Smooth muscle cell (in vitro differentiated cells): Measurements from ENCODE around the gene STAG1. TPM values are rescaled to one million over a fixed set of nuclear protein-coding genes. Genes with fewer than 3 reads are reported as not detected.

Experiments
- DNase-seq: peaks from one replicate; lab custom pipeline; 2025; ENCODE audit not compliant: unreplicated experiment; lab: John Stamatoyannopoulos, UW
- H2AFZ ChIP-seq: fragments of 200-600 bp; sonication (generic); 2 replicates; pipeline ENCODE4 v1.6.0; 2016; ENCODE audit warnings: antibody characterized with exemption, low read depth, mild to moderate bottlenecking
- H3F3A ChIP-seq: fragments of 200-600 bp; sonication (generic); 2 replicates; pipeline ENCODE4 v1.6.0; 2017; ENCODE audit warnings: antibody characterized with exemption, low read depth
- H3K27ac ChIP-seq: fragments of 200-600 bp; sonication (generic); 2 replicates; pipeline ENCODE4 v1.5.1; 2016; ENCODE audit warnings: low read depth, mild to moderate bottlenecking
- H3K27me3 ChIP-seq: fragments of 200-600 bp; sonication (generic); 2 replicates; pipeline ENCODE4 v1.6.1; 2016; ENCODE audit warnings: low read depth, mild to moderate bottlenecking
- H3K36me3 ChIP-seq: fragments of 200-600 bp; sonication (generic); 2 replicates; pipeline ENCODE4 v1.5.1; 2016; ENCODE audit warnings: low read depth
- H3K4me1 ChIP-seq: fragments of 200-600 bp; sonication (generic); 2 replicates; pipeline ENCODE4 v1.5.1; 2016; ENCODE audit warnings: low read depth
- H3K4me2 ChIP-seq: fragments of 200-600 bp; sonication (generic); 2 replicates; pipeline ENCODE4 v1.6.0; 2016; ENCODE audit warnings: mild to moderate bottlenecking
- H3K4me3 ChIP-seq: fragments of 200-600 bp; sonication (generic); 2 replicates; pipeline ENCODE4 v1.5.1; 2016; ENCODE audit warnings: mild to moderate bottlenecking
- H3K79me2 ChIP-seq: fragments of 200-600 bp; sonication (generic); 2 replicates; pipeline ENCODE4 v1.6.0; 2016; ENCODE audit warnings: low read depth, mild to moderate bottlenecking
- H3K9ac ChIP-seq: fragments of 200-600 bp; sonication (generic); 2 replicates; pipeline ENCODE4 v1.6.0; 2016; ENCODE audit warnings: low read depth
- H3K9me3 ChIP-seq: fragments of 200-600 bp; sonication (generic); replicated peaks from 2 replicates; pipeline ENCODE4 v1.5.1; 2016; ENCODE audit warnings: low read depth
- H4K20me1 ChIP-seq: fragments of 200-600 bp; sonication (generic); 2 replicates; pipeline ENCODE4 v1.6.0; 2016; ENCODE audit warnings: low read depth
- CTCF ChIP-seq: fragments of 200-600 bp; sonication (generic); IDR thresholded peaks from 2 replicates; pipeline ENCODE4 v1.5.1; 2017; ENCODE audit warnings: borderline replicate concordance, mild to moderate bottlenecking, antibody characterized with exemption; ENCODE audit not compliant: insufficient read depth, poor library complexity, severe bottlenecking
- whole genome bisulfite sequencing: methylation state at CpG from one replicate; pipeline ENCODE4 v1.1.7; 2016; ENCODE audit warnings: low lambda C conversion rate; 5-methylcytosine and 5-hydroxymethylcytosine counted together
- polyA plus RNA-seq: library from polyadenylated mRNA; unstranded; fragments of >200 nt; fragmentation: Nextera tagmentation; extraction: Ambion mirVana; gene quantifications from 2 replicates; pipeline ENCODE4 v1.2.1, GENCODE V29; 2016
- total RNA-seq: library from RNA; depleted of rRNA; stranded (reverse); fragments of >200 nt; gene quantifications from 2 replicates; pipeline ENCODE4 v1.2.3, GENCODE V29; 2014

STAG1 gene
- total and polyA plus RNA-seq, 2 experiments from 2014 or later = 14.6 to 29.5 TPM

GRCh38 chr3:136547293-136547692, 204.9 kb downstream of the STAG1 start:
- Histone ChIP-seq H3K79me2 (no peaks in the 10 kb centered on the region), H3K36me3 (no peaks in the 10 kb centered on the region), H4K20me1 (peaks cover 17% of the 10 kb centered on the region), H3K27ac (no peak overlapping the region), H3F3A (no peaks in the 10 kb centered on the region), H3K27me3 (no peaks in the 10 kb centered on the region), H3K4me1 (no peaks in the 10 kb centered on the region), H3K4me3 (no peak overlapping the region), H2AFZ (no peak overlapping the region), H3K9me3 (no peaks in the 10 kb centered on the region), H3K4me2 (no peak overlapping the region), H3K9ac (no peak overlapping the region)
- no peak for DNase-seq
- TF ChIP-seq CTCF = no peak

GRCh38 chr3:136546720-136547119, 205.5 kb downstream of the STAG1 start:
- no peaks in the 10 kb centered on the region for H3K36me3 ChIP-seq
- H3F3A ChIP-seq = no peaks in the 10 kb centered on the region
- TF ChIP-seq CTCF = no peak
- no peak overlapping the region for H2AFZ ChIP-seq
- H3K4me1 ChIP-seq = no peaks in the 10 kb centered on the region
- H3K27me3 ChIP-seq = no peaks in the 10 kb centered on the region
- no peak overlapping the region for H3K9ac ChIP-seq
- H3K27ac ChIP-seq = no peak overlapping the region
- peaks cover 17% of the 10 kb centered on the region for H4K20me1 ChIP-seq
- no peak overlapping the region for H3K4me3 ChIP-seq
- no peak for DNase-seq
- no peak overlapping the region for H3K4me2 ChIP-seq
- no peaks in the 10 kb centered on the region for H3K79me2 ChIP-seq
- no peaks in the 10 kb centered on the region for H3K9me3 ChIP-seq

GRCh38 chr3:136545664-136546268, 206.4 kb downstream of the STAG1 start:
- H3K9me3 ChIP-seq = no peaks in the 10 kb centered on the region
- H3K79me2 ChIP-seq = no peaks in the 10 kb centered on the region
- TF ChIP-seq CTCF = peak; percentile 20
- H3K4me2 ChIP-seq = no peak overlapping the region
- H3K4me1 ChIP-seq = no peaks in the 10 kb centered on the region
- no peaks in the 10 kb centered on the region for H3K36me3 ChIP-seq
- peaks cover 17% of the 10 kb centered on the region for H4K20me1 ChIP-seq
- H2AFZ ChIP-seq = no peak overlapping the region
- H3K9ac ChIP-seq = no peak overlapping the region
- no peak overlapping the region for H3K4me3 ChIP-seq
- WGBS = 98% methylated on average over 3 of the region's 3 CpGs
- no peaks in the 10 kb centered on the region for H3K27me3 ChIP-seq
- no peak for DNase-seq
- H3K27ac ChIP-seq = no peak overlapping the region
- H3F3A ChIP-seq = no peaks in the 10 kb centered on the region

GRCh38 chr3:136544532-136544931, 207.6 kb downstream of the STAG1 start:
- H2AFZ ChIP-seq = no peak overlapping the region
- no peak overlapping the region for H3K4me2 ChIP-seq
- H3K36me3 ChIP-seq = no peaks in the 10 kb centered on the region
- H3K27me3 ChIP-seq = no peaks in the 10 kb centered on the region
- H4K20me1 ChIP-seq = peaks cover 17% of the 10 kb centered on the region
- H3K4me1 ChIP-seq = no peaks in the 10 kb centered on the region
- no peak for TF ChIP-seq CTCF
- WGBS = 90% methylated on average over 3 of the region's 3 CpGs
- no peaks in the 10 kb centered on the region for H3K79me2 ChIP-seq
- H3K27ac ChIP-seq = no peak overlapping the region
- H3F3A ChIP-seq = no peaks in the 10 kb centered on the region
- no peak for DNase-seq
- H3K9me3 ChIP-seq = no peaks in the 10 kb centered on the region
- H3K4me3 ChIP-seq = no peak overlapping the region
- H3K9ac ChIP-seq = no peak overlapping the region
